K562 (cell line): ENCODE measurements around the gene TAC3. TPM values are rescaled to one million over a fixed set of nuclear protein-coding genes. Genes with fewer than 3 reads are reported as not detected.

Source experiments
- ATAC-seq: fragments of 200-7000 bp; cut with Tn5 transposase; 3 replicates; pipeline ENCODE4 v1.9.1; 2020; ENCODE audit warnings: moderate library complexity
- BruUV-seq: library from RNA; stranded (reverse); fragments of 400-500 nt; replicated peaks from 2 replicates; lab custom pipeline; 2021; lab: Mats Ljungman, UMichigan
- CTCF ChIA-PET: fragments of 300-600 bp; formaldehyde crosslinking; extraction: SDS; loops from one replicate; lab custom pipeline; 2021; ENCODE audit warnings: low intra/inter-chr PET ratio; lab: Yijun Ruan, JAX
- POLR2A ChIA-PET: fragments of 300-600, 350-650 bp; sonication (Branson Sonifier 250); formaldehyde crosslinking; extraction: SDS; loops from one replicate; lab custom pipeline; 2021; ENCODE audit warnings: antibody characterized with exemption, inconsistent platforms; lab: Yijun Ruan, JAX
- DNase-seq, 4 experiments: peaks; one replicate each; pipeline versions ENCODE4 v3.0.0 to v3.0.0-alpha.2; 2011 to 2018; ENCODE audit warnings: low spot score in 3 of 4, mixed read lengths in 3 of 4; ENCODE audit errors: extremely low read depth in 1 of 4
- FAIRE-seq: peaks from 2 replicates; lab custom pipeline; 2011; peaks lifted over from hg19 to GRCh38; lab: Jason Lieb, UNC
- H2AFZ ChIP-seq: 2 replicates; pipeline ENCODE4 v1.6.0; 2011; ENCODE audit warnings: low read depth, low read length, control low read depth, inconsistent platforms
- H3K27ac ChIP-seq: fragments of 200-600 bp; 3 replicates; pipeline ENCODE4 v1.8.0; 2011; ENCODE audit warnings: low read depth, mild to moderate bottlenecking, control low read depth, inconsistent platforms, low read length, moderate library complexity, mixed read lengths; ENCODE audit errors: extremely low read depth
- H3K27me3 ChIP-seq, 2 experiments: fragments of 300-600 bp in 1 of 2; 2 replicates in 1 of 2; 3 replicates in 1 of 2; pipeline versions ENCODE4 v1.6.0 to v1.8.0; 2011; ENCODE audit warnings: inconsistent platforms in 2 of 2, low read length in 2 of 2, mild to moderate bottlenecking in 1 of 2, mixed read lengths in 1 of 2, moderate library complexity in 1 of 2; ENCODE audit not compliant: control insufficient read depth in 2 of 2, insufficient read depth in 2 of 2
- H3K36me3 ChIP-seq: fragments of 300-600 bp; 3 replicates; pipeline ENCODE4 v1.8.0; 2011; ENCODE audit warnings: mild to moderate bottlenecking, low read length, inconsistent platforms; ENCODE audit not compliant: control insufficient read depth, insufficient read depth
- H3K4me1 ChIP-seq, 2 experiments: fragments of 200-600 bp in 1 of 2; replicated peaks in 1 of 2; 2 replicates in 1 of 2; 3 replicates in 1 of 2; pipeline versions ENCODE4 v1.5.1 to v1.8.0; 2011; ENCODE audit warnings: inconsistent platforms in 2 of 2, low read length in 2 of 2, mild to moderate bottlenecking in 1 of 2, mixed read lengths in 1 of 2, moderate library complexity in 1 of 2; ENCODE audit not compliant: control insufficient read depth in 2 of 2, insufficient read depth in 2 of 2
- H3K4me2 ChIP-seq: 2 replicates; pipeline ENCODE4 v1.6.1; 2011; ENCODE audit warnings: low read length, control low read depth, inconsistent platforms, mixed read lengths; ENCODE audit not compliant: insufficient read depth
- H3K4me3 ChIP-seq: fragments of 200-600 bp; sonication (generic), shearing (Covaris generic); 2 replicates; pipeline ENCODE4 v1.5.1; 2016; ENCODE audit warnings: control low read depth, inconsistent platforms
- H3K79me2 ChIP-seq: fragments of 200-600 bp; 3 replicates; pipeline ENCODE4 v1.8.0; 2011; ENCODE audit warnings: low read length, inconsistent platforms; ENCODE audit not compliant: control insufficient read depth, insufficient read depth
- H3K9ac ChIP-seq, 2 experiments: 2 replicates each; pipeline versions ENCODE4 v1.6.0 to v1.6.1; 2011; ENCODE audit warnings: low read depth in 2 of 2, low read length in 2 of 2, control low read depth in 1 of 2, inconsistent platforms in 1 of 2, mild to moderate bottlenecking in 1 of 2, mixed read lengths in 1 of 2; ENCODE audit not compliant: insufficient read depth in 1 of 2
- H3K9me1 ChIP-seq: one replicate; pipeline ENCODE4 v1.6.0; 2011; ENCODE audit warnings: inconsistent platforms, mild to moderate bottlenecking, low read length, moderate library complexity; ENCODE audit not compliant: control insufficient read depth, insufficient read depth
- H3K9me3 ChIP-seq: replicated peaks from 2 replicates; pipeline ENCODE4 v1.5.1; 2011; ENCODE audit warnings: low read depth, low read length, inconsistent platforms; ENCODE audit not compliant: control insufficient read depth, insufficient read depth
- H4K20me1 ChIP-seq: replicated peaks from 2 replicates; pipeline ENCODE4 v1.6.1; 2011; ENCODE audit warnings: low read length, inconsistent platforms, mixed read lengths; ENCODE audit not compliant: control insufficient read depth, insufficient read depth
- ARID1B ChIP-seq: fragments of 450-650 bp; IDR thresholded peaks from 2 replicates; pipeline ENCODE4 v1.6.1; 2016; ENCODE audit warnings: antibody characterized with exemption, mild to moderate bottlenecking, inconsistent platforms
- ESRRA ChIP-seq: fragments of 450-650 bp; IDR thresholded peaks from 2 replicates; pipeline ENCODE4 v1.6.1; 2014; ENCODE audit warnings: low read depth, mild to moderate bottlenecking, moderate library complexity, borderline replicate concordance
- FOXA1 ChIP-seq: fragments of 450-650 bp; IDR thresholded peaks from 2 replicates; pipeline ENCODE4 v1.6.1; 2016; ENCODE audit warnings: mild to moderate bottlenecking, borderline replicate concordance
- FOXO4 ChIP-seq: fragments of 450-650 bp; formaldehyde crosslinking; IDR thresholded peaks from 2 replicates; pipeline ENCODE4 v1.4.0; 2020; ENCODE audit warnings: mild to moderate bottlenecking, moderate library complexity
- IFI16 ChIP-seq: fragments of 250-450 bp; sonication (Bioruptor Pico); IDR thresholded peaks from 2 replicates; pipeline ENCODE4 v2.1.2; 2022; ENCODE audit warnings: mild to moderate bottlenecking, inconsistent platforms
- JUN ChIP-seq, 2 experiments: sonication (generic) in 1 of 2; formaldehyde crosslinking in 1 of 2; IDR thresholded peaks; 2 replicates each; pipeline versions ENCODE4 v1.6.1 to v1.8.0; 2012 to 2022; ENCODE audit warnings: borderline replicate concordance in 2 of 2, mild to moderate bottlenecking in 2 of 2, improper control_type of control experiment in 1 of 2, low read depth in 1 of 2, low read length in 1 of 2, missing genetic modification reagents in 1 of 2
- MCM3 ChIP-seq: fragments of 450-650 bp; IDR thresholded peaks from 2 replicates; pipeline ENCODE4 v1.6.1; 2016
- MITF ChIP-seq: IDR thresholded peaks from 2 replicates; pipeline ENCODE4 v1.6.1; 2014; ENCODE audit warnings: antibody characterized with exemption
- NR2C2 ChIP-seq, 2 experiments: fragments of 200-800 bp in 1 of 2; sonication (Bioruptor generic) in 1 of 2; sonication (generic) in 1 of 2; formaldehyde crosslinking in 1 of 2; IDR thresholded peaks; 2 replicates each; pipeline versions ENCODE4 v1.6.1 to v1.8.0; 2016 to 2022; ENCODE audit warnings: mild to moderate bottlenecking in 1 of 2, missing compliant biosample characterization in 1 of 2, missing genetic modification characterization in 1 of 2, missing genetic modification reagents in 1 of 2
- SAFB2 ChIP-seq: fragments of 200-400 bp; formaldehyde crosslinking; IDR thresholded peaks from 2 replicates; pipeline ENCODE4 v1.6.1; 2018; ENCODE audit warnings: borderline replicate concordance, low read length, low read depth, moderate library complexity; ENCODE audit not compliant: severe bottlenecking
- ZNF124 ChIP-seq: sonication (generic); formaldehyde crosslinking; IDR thresholded peaks from 2 replicates; pipeline ENCODE4 v1.8.1; 2022; ENCODE audit warnings: missing genetic modification reagents
- WGBS: fragments of 100-300 bp; shearing (Covaris generic); methylation state at CpG from one replicate; pipeline ENCODE4 v1.1.6; 2016; ENCODE audit warnings: low coverage, mixed read lengths; ENCODE audit not compliant: insufficient coverage; ENCODE audit errors: missing lambda C conversion rate; 5-methylcytosine and 5-hydroxymethylcytosine counted together
- in situ Hi-C: fragments of 300-500 bp; cut with MboI; formaldehyde crosslinking; loops from 4 replicates; pipeline ENCODE4 v1.15.0; 2018; ENCODE audit warnings: inconsistent platforms, mixed read lengths
- intact Hi-C: fragments of 100-400 bp; cut with micrococcal nuclease; formaldehyde crosslinking; loops from 2 replicates; pipeline ENCODE4 v1.14.2; 2022
- polyA plus RNA-seq, 8 experiments: library from polyadenylated mRNA; depleted of rRNA in 4 of 8; stranded (reverse) in 5 of 8; unstranded in 3 of 8; fragments of >200 nt; fragmentation: Nextera tagmentation in 2 of 8; fragmentation: Illumina TruSeq in 1 of 8; extraction: Ambion mirVana in 2 of 8; extraction: Trizol in 1 of 8; gene quantifications; 2 replicates each; pipeline versions ENCODE4 v1.2.1 to v1.2.3, GENCODE V29; 2011 to 2014; ENCODE audit warnings: inconsistent platforms in 1 of 8, missing spikeins in 1 of 8
- total RNA-seq, 7 experiments: library from RNA; depleted of rRNA in 6 of 7; stranded (reverse); fragments of >200 nt in 6 of 7; fragmentation: Illumina TruSeq in 2 of 7; extraction: Trizol in 2 of 7; gene quantifications; 2 replicates each; pipeline versions ENCODE4 v1.2.1 to v1.2.3, GENCODE V29; 2011 to 2021; ENCODE audit warnings: low replicate concordance in 1 of 7
- TF ChIP-seq, protein P1 (sequence below): fragments of 250-450 bp; sonication (Bioruptor Pico); IDR thresholded peaks from 2 replicates; pipeline ENCODE4 v1.5.0; 2020; ENCODE audit warnings: mild to moderate bottlenecking

TAC3 gene
- total and polyA plus RNA-seq, 9 of the 15 experiments (the other 6 are each of a cell fraction or from before 2014, with no cell fraction given) = 0.29 to 2.8 (median 1.4) TPM

- TF ChIP-seq MITF = no peak
- TF ChIP-seq, protein P1, sequence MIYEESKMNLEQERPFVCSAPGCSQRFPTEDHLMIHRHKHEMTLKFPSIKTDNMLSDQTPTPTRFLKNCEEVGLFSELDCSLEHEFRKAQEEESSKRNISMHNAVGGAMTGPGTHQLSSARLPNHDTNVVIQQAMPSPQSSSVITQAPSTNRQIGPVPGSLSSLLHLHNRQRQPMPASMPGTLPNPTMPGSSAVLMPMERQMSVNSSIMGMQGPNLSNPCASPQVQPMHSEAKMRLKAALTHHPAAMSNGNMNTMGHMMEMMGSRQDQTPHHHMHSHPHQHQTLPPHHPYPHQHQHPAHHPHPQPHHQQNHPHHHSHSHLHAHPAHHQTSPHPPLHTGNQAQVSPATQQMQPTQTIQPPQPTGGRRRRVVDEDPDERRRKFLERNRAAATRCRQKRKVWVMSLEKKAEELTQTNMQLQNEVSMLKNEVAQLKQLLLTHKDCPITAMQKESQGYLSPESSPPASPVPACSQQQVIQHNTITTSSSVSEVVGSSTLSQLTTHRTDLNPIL (CRISPR knock-in tag) = no peak
- no peak for TF ChIP-seq ARID1B
- no peak for TF ChIP-seq FOXA1
- TF ChIP-seq NR2C2 (CRISPR knock-in tag; IDR thresholded peaks at IDR 0.05) = no peak
- no peak for TF ChIP-seq NR2C2 (tag; IDR thresholded peaks at IDR 0.05)
- TF ChIP-seq JUN (IDR thresholded peaks at IDR 0.05; ENCODE audit: borderline replicate concordance, low read depth, low read length) = no peak
- no peak for TF ChIP-seq JUN (CRISPR knock-in tag; IDR thresholded peaks at IDR 0.05; ENCODE audit: borderline replicate concordance)
- no peak for TF ChIP-seq ESRRA
- TF ChIP-seq SAFB2 = no peak
- no peak for TF ChIP-seq IFI16 (CRISPR knock-in tag)
- TF ChIP-seq FOXO4 (CRISPR knock-in tag) = no peak
- TF ChIP-seq MCM3 = no peak
- no peak for TF ChIP-seq ZNF124 (CRISPR knock-in tag)
- Histone ChIP-seq H3K4me3 (no peak overlapping the region), H3K36me3 (no peaks in the 10 kb centered on the region), H3K9me1 (no peaks in the 10 kb centered on the region), H3K4me2 (no peak overlapping the region), H3K9me3 (no peaks in the 10 kb centered on the region), H2AFZ (no peak overlapping the region), H3K4me1 (peaks cover 15 to 25% of the 10 kb centered on the region in 2 experiments), H4K20me1 (no peaks in the 10 kb centered on the region), H3K27ac (no peak overlapping the region), H3K9ac (no peak overlapping the region), H3K27me3 (no peaks in the 10 kb centered on the region), H3K79me2 (no peaks in the 10 kb centered on the region)
- no peak for FAIRE-seq
- no peak for ATAC-seq
- intact Hi-C loops (no loop called here), in situ Hi-C loops (no loop called here)
- WGBS = 78% methylated on average over 7 of the region's 7 CpGs
- CTCF ChIA-PET = interaction anchor here (0.6 kb wide), 1 partner anchor 135 kb away, joined by 4 read pairs; no protein-coding TSS in a partner anchor
- POLR2A ChIA-PET = interaction anchor here (1.4 to 1.5 kb wide), 2 partner anchors 12 to 23 kb away, joined by 3 to 7 read pairs; no protein-coding TSS in a partner anchor
- no peak for DNase-seq
- no TSS peak for BruUV-seq
Observed at GRCh38 chr12:57029457-57029856, 13.1 kb upstream of the TAC3 start.
